Esophagus squamous epithelium (tissue), 4 donors: ENCODE data around the gene ZNF215.

ENCODE experiments used
- CTCF ChIP-seq, 6 experiments: fragments of 450-650 bp in 4 of 6; fragments of 200-600 bp in 2 of 6; sonication (generic) in 2 of 6; IDR thresholded peaks; one replicate each; pipeline ENCODE4 v1.5.1; 2016 to 2019; ENCODE audit warnings: antibody characterized with exemption in 6 of 6, mild to moderate bottlenecking in 4 of 6, moderate library complexity in 4 of 6
- POLR2A ChIP-seq, 4 donors: fragments of 450-650 bp; IDR thresholded peaks; one replicate each; pipeline ENCODE4 v1.6.1; 2017; ENCODE audit warnings: antibody characterized with exemption in 4 of 4, mild to moderate bottlenecking in 4 of 4, moderate library complexity in 3 of 4

- TF ChIP-seq CTCF (IDR thresholded peaks at IDR 0.05) (no peak), POLR2A (IDR thresholded peaks at IDR 0.05) (no peak)
Measured at GRCh38 chr11:6988506-6988905, 62.3 kb downstream of the ZNF215 start.
